Effector CD8-positive, alpha-beta T cell (primary cell): ENCODE measurements around the gene CTDP1.
"Not testable (repeated sequence)": the region's sequence is repeated elsewhere in the genome, so short reads cannot be mapped to it uniquely, and the experiment has no call there.

Experiments used
- DNase-seq: peaks from one replicate; lab custom pipeline; 2025; lab: John Stamatoyannopoulos, UW

Gene CTDP1

DNA sequence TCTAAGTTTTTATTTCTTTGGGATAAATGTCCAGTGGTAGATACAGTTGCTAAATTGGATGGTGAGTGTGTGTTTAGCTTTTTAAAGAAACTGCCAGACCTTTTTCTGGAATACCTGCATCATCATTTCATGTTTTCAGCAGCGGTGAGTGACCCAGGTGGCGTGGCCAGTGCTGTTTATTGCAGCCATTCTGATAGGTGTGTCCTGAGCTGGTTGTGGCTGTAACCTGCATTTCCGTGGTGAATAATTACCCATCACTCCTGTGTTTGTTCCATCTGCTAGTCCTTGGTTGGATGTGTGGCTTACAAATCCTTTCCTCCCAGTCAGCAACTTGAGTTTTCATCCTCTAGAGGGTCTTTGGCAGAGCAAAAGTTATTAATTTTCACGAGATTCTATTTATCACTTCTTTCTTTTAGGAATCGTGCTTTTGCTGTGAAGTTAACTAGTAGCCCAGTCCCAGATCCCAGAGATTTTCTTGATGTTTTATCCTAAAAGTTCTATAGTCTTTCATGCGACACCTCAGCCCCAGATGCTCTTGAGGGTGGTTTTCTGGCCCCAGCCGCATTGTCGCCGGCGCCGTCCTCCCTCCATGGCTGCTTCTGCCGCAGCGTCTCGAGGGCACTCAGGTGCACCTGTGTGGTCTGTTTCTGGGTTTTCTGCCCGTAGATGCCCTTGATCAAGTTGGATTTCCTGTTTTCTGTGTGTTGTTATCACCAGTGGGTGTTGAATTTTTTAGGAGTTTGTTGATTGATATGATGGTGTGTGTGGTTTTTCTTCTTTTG is 44.9 kb downstream of the CTDP1 start:
- DNase-seq = no peak

DNA sequence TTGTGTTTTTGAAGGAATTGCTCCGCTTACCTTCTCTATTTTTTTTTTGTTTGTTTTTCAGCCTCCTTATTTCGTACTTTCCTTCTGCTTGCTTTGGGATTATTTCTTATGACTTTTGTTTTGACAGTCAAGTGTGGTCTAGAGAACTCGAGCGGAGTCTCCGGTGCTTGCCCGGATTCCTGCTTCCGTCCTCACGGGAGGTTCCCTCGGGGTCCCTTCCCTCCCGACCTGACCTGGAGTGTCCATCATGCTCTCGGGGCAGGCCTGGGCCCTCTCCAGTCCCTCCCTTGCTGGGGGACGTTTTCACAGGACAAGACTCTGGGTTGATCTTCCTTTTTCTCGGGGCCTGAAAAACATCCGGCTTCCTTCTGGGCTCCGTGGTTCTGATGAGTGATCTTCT is 45.9 kb downstream of the CTDP1 start:
- DNase-seq = no peak

DNA sequence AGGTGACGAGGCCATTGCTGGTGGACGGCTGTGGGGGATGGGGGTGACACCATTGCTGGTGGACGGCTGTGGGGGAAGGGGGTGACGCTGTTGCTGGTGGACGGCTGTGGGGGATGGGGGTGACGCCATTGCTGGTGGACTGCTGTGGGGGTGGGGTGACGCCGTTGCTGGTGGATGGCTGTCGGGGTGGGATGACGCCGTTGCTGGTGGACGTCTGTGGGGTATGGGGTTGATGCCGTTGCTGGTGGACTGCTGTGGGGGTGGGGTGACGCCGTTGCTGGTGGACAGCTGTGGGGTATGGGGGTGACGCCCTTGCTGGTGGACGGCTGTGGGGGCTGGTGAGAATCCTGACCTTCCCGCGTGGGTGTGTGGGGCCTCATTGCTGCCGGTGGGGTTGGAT is 47.1 kb downstream of the CTDP1 start:
- DNase-seq = no peak

DNA sequence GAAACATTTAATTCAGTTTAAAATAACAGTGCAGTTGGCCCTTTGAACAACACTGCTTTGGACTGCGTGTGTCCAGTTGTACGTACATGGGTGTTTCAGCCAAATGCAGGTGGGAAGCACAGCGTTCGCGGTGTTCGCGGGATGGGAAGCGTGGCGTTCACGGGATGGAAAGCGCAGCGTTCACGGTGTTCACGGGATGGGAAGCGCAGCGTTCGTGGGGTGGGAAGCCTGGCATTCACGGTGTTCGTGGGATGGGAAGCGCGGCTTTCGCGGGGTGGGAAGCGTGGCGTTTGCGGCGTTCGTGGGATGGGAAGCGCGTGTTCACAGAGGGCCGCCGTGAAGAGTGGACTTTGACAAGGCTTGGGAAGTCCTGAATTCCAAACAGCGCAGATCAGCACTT is 47.6 kb downstream of the CTDP1 start:
- no peak for DNase-seq

DNA sequence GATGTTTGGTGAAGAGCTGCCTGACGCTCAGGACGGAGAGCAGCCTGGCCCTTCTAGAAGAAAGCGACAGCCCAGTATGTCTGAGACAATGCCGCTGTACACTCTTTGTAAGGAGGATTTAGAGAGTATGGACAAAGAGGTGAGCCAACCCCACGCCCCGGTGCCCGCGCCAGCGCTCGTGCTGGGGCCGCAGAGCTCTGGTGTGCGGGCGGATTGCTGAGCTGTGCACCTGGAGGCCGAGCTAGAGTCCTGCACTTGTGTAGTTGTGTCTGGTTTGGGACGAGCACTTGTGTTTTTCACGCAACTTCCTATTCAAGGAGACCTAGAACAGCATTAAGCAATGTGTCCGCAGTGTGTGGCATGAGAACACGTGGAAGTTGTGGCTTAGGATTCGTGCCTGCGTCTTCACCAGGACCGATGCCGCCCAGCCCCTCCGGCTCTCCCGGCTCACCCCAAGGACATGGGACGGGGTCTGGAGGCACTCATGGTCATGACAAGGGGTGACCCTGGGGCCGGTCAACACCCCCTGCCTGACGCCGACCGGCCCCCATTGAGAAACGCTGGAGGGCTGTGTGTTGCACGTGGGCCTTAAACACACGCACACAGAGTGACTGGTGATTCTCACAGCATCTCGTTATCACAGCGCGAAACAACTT is 49.5 kb downstream of the CTDP1 start:
- DNase-seq = no peak

DNA sequence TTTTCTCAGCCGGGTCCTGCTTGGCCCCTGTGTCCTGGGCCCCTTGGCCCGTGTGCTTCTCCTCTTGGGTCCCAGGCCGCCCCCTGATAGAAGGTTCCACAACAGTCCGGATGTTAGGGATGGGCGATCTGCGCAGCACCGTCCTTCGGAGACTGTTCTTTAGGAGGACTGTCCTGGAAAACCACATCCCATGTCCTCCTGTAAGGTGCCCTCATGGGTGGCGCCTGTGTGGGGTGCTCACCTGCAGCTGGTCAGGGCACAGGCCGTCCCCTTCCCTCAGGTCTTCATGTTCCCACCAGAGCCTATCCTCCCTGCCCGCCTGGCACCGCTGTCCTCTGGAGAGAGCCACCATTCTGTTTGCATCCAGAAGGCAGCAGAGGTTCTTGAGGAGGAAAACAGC is 50.0 kb downstream of the CTDP1 start:
- DNase-seq = no peak

DNA sequence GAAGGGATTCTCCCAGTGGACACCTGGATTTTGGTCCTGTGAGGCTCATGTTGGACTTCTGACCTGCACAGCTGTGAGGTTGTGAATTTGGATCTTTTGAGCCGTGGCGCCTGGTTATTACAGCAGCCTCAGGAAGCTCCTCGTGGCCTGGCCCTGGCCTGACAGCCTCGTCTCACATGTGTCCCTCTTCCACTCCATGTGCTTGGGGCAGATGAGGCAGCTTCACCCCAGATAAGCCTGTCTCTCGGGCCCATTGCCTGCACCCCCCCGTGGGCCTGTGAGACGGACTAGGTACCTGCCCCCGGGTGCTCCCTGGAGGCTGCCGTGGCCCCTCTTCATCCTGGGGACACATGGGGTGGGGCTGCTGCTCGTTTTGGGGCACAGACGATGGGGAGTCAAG is 51.2 kb downstream of the CTDP1 start:
- no peak for DNase-seq

DNA sequence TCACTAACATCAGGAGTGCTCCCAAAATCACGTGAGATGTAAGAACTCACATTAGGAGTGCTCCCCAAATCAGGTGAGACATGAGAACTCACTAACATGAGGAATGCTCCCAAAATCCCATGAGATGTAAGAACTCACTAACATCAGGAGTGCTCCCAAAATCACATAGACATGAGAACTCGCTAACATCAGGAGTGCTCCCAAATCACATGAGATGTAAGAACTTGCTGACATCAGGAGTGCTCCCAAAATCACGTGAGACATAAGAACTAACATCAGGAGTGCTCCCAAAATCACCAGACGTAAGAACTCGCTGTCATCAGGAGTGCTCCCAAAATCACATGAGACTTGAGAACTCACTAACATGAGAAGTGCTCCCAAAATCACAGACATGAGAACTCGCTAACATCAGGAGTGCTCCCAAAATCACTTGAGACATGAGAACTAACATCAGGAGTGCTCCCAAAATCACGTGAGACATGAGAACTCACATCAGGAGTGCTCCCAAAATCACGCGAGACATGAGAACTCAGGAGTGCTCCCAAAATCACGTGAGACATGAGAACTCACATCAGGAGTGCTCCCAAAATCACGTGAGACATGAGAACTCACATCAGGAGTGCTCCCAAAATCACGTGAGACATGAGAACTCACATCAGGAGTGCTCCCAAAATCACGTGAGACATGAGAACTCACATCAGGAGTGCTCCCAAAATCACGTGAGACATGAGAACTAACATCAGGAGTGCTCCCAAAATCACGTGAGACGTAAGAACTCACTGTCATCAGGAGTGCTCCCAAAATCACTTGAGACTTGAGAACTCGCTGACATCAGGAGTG is 52.5 kb downstream of the CTDP1 start:
- not testable (repeated sequence) for DNase-seq

DNA sequence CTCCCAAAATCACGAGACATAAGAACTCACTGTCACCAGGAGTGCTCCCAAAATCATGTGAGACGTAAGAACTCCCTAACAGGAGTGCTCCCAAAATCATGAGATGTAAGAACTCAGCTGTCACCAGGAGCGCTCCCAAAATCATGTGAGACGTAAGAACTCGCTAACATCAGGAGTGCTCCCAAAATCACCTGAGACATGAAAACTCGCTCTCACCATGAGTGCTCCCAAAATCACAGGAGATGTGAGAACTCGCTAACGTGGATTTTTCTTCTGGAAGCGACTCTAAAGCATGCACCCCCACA is 53.1 kb downstream of the CTDP1 start:
- DNase-seq = no peak

DNA sequence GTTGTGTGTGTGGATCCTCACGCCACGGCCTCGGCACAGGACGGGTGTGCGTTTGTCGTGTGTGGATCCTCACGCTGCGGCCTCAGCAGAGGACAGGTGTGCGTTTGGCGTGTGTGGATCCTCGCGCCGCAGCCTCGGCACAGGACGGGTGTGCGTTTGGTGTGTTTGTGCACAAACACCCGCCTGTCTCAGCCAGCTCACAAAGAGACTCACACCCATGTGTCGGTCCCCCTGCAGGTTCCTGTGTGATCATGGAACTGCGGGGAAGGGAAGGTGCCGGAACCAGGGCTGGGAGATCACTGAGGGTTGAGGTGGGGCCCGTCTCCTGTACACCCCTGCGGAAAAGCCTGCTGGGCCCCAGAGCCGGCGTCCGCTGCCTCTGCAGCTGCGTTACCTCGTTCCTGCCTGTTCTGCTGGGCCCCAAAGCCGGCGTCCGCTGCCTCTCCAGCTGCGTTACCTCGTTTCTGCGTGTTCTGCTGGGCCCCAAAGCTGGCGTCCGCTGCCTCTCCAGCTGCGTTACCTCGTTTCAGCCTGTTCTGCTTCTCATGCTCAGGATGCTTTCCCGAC is 53.6 kb downstream of the CTDP1 start:
- no peak for DNase-seq

DNA sequence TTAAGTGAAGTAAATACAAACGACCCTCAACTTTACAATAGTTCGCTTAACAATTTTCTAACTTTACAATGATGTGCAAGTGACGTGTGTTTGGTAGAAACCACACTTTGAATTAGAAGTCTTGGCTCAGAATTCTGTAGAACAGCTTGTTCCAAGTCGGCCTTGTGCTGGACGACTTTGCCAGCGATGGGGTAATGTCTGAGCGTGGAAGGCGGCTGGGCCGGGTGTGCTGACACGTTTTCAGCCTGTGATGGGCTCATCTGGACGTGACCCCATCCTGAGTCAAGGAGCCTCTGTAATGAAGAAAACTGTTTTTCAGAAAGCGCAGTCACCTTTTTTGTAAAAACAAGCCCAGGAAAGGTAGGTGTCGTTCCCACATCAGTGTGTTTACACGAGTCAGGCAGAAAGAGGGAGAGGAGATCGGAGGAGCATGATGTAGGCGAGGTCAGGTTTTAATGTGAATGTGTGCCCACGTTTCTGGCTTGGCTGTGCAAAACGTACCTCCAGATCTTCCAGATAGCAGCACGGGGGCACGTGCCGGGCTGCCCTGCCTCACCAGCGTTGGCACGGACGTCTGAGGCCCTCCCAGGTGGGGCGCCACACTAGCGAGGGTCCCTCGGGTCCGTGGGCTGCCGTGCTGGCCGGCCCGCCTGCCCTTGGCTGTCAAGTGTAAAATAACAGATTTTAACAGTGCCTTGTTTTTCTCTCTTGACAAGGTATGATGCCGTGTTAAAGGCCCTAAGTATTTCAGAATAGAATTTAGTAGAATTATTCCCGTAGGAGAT is 54.6 kb downstream of the CTDP1 start:
- no peak for DNase-seq

DNA sequence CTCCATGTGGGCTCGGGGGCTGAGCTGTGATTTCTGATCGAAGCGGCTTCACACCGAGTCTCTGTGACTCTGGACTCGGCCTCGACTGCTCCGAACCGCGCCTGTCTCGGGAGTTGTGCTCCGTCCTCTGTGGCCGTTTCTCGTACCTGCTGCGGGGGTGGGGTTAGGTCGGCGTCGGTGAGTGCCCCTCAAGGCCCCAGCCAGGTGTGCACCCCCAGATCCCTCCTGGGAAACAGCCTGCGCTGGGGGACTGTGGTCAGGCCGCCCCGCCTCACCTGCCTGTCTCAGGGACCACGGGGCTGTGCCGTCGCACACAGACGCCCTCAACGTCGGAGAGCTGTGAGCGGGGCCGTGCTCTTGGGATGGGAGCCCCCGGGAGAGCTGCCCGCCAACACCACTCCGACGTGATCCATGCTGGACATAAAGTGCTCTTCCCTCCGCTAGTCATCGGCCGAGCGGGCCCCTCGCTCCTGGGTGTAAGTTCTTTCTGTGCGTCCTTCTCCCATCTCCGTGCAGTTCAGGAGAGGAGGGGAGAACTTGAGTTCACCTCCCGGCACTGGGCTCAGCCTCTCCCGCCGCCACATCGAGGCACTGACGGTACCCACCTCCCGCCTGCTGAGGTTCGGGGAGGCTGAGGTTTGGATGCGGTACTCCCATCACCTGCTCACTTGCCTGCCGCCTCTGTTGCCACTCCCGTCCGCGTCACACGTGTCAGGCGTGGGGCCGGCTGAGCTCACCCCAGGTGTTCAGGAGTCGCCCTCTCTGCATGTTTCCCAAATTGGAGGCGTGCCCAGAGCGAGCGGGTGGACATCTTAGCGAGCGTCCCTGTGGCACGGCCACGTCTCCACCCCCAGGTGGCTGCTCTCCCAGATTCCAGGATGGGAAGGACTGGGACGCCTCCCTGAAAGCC is 55.7 kb downstream of the CTDP1 start:
- DNase-seq = no peak

DNA sequence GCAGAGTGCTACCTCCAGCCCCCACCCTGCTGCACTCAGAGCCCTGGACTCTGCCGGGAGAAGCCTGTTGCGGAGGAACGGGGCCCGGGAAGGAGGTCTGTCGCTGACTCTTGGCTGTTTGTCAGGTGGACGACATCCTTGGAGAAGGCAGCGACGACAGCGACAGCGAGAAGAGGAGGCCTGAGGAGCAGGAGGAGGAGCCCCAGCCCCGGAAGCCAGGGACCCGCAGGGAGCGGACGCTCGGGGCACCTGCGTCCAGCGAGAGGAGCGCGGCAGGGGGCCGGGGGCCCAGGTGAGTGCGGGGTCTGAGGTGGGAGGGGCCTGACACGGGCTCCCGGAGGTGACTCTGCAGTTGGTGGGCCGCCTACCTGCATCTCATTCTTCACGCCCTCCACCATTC is 56.6 kb downstream of the CTDP1 start:
- no peak for DNase-seq

DNA sequence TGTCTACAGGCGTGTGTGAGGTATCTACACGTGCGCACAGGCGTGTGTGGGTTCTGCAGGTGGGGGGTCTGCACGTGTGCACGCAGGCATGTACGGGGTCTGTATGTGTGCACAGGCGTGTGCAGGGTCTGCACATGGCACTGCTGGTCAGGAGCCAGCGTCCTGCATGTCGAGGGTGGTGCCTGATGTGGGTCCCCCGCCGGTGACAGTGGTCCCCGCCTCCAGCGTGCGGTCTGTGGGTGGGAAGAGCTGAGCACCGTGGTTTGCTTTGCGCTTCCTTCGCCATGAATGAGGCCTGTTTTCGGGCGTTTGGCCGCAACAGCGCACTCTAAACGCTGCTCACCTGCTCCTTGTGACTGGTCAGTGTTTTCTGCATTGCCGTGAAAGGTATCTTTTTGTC is 57.2 kb downstream of the CTDP1 start:
- no peak for DNase-seq

DNA sequence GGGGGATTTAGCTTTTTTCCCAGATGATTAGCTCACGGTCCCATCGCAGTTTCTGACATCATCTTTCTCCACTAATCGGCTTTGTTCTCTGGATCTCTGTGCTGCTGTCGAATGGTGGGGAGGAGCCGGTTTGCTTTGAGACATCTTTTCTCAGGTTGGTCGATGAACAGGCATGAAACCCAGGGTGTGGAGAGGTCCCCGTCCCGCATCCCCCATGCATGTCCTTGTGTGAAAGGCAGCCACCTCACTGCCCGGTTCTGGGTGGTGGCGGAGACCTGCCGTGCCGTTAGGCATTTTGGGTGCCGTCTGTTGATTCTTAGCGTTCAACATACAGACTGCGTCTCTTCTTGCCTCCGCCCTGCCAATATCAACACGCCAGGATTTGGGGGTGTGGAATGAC is 57.8 kb downstream of the CTDP1 start:
- no peak for DNase-seq

DNA sequence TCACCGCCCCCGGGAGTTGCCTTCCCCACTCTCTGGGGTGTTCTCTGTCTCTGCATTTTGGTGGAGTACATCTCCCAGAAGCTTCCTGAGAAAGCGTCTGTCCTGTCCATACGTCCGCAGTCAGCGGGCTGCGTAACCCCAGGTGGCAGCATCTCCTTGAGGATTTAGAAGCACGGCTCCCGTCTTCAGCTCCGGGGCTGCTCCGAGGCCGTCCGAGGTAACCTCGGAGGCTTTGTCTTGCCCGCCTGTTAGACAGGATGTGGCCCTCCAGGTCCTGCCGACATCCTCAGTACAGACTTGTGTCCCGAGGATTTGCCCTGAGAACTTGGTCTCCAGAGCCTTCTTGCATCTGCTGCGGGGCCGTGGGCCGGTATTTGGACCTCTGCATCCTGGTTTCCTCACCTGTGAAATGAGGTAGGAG is 58.4 kb downstream of the CTDP1 start:
- no peak for DNase-seq

DNA sequence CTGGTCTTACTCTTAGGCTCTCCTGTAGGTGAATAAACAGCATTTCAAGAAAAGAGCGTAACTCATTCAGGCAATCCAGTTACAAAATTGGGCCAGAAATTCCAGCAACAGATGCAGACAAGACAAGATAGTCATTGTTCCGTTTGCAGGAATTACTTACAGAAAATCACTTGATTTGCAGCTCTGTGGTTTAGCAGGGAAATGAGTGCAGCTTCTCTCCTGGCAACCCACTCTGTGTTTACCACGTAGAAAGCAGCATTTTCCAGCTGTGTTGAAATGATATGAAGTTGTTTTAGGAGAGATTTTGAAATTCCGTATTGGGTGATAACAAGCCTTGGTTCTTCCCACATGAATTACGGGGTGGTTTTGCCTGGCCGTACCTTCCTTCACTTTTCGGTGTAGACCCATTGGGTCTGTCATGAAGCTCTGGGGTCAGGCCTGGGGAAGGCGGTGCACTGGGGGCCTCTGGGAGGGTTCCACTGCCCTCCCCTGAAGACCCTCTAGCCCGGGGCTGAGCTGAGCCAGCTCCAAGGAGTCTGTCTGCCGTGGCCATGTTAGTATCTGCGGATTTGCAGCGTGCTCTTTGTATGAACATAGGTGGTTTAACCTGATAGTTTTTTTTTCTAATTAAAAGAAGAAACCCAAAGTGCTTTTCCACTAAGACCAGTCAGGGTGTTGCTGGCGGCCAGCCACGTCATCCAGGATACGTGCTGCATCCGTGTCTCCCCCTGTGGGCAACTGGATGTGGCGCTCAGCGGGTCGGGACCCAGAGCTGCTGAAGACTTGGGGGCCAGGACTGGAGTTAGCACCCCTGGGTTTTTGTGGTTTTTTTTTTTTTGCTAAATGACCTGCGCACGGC is 59.2 kb downstream of the CTDP1 start:
- DNase-seq = no peak

DNA sequence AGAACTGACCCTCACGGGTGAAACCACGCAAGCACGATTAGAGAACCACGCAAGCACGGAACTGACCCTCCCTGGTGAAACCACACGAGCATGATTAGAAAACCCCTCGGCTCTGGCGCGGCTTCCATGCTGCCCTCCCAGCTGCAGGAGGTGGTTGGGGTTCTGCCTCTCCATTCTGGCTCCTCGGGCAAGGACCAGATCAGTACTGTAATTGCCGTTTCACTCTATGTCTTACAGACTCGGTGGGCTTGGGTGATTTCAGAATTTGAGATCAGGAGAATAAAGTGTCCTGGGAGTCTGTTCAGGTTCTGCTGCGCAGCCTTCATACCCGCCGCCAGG is 59.8 kb downstream of the CTDP1 start:
- DNase-seq = no peak

DNA sequence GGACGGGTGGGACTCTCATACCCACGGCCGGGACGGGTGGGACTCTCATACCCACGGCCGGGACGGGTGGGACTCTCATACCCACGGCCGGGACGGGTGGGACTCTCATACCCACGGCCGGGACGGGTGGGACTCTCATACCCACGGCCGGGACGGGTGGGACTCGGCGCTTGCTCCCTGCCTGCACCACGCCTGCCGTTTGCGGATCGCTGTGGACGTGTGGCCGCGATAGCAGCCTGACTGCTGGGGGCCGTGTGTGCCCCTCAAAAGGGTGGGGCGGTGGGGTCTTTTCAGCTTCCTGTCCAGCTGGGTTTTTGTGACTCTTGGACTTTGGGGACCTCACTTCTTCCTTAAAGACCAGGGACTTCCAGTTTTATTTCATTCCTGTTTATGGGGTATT is 60.4 kb downstream of the CTDP1 start:
- not testable (repeated sequence) for DNase-seq
